LHCN-M2 (cell line): ENCODE results near the gene SMOC2. TPM values are rescaled to one million over a fixed set of nuclear protein-coding genes. Genes with fewer than 3 reads are reported as not detected.

Experiments used
- DNase-seq: peaks from one replicate; pipeline ENCODE4 v3.0.0-alpha.2; 2012; ENCODE audit warnings: low read depth
- total RNA-seq: library from RNA; depleted of rRNA; stranded (reverse); fragments of >200 nt; gene quantifications from 2 replicates; pipeline ENCODE4 v1.2.3, GENCODE V29; 2014

SMOC2 gene
- total RNA-seq, 1 experiment from 2014 or later: not detected

- no peak for DNase-seq
These were observed 183.6 kb downstream of the SMOC2 start for GRCh38 chr6:168624540-168624939.

GRCh38 chr6:168624948-168625347, 184.0 kb downstream of the SMOC2 start:
- no peak for DNase-seq

GRCh38 chr6:168625602-168626001, 184.6 kb downstream of the SMOC2 start:
- DNase-seq: no peak

GRCh38 chr6:168626046-168626602, 185.1 kb downstream of the SMOC2 start:
- DNase-seq: no peak

- DNase-seq: no peak
These were observed 186.7 kb downstream of the SMOC2 start for GRCh38 chr6:168627506-168628175.

- no peak for DNase-seq
These were observed 187.2 kb downstream of the SMOC2 start for GRCh38 chr6:168628176-168628553.

GRCh38 chr6:168628732-168629245, 187.8 kb downstream of the SMOC2 start:
- DNase-seq: no peak

GRCh38 chr6:168631564-168631963, 190.6 kb downstream of the SMOC2 start:
- DNase-seq: no peak

GRCh38 chr6:168632694-168633093, 191.7 kb downstream of the SMOC2 start:
- no peak for DNase-seq

- no peak for DNase-seq
These were observed 193.8 kb downstream of the SMOC2 start for GRCh38 chr6:168634541-168635328.

GRCh38 chr6:168636147-168637004, 195.4 kb downstream of the SMOC2 start:
- no peak for DNase-seq

- DNase-seq: no peak
These were observed 196.8 kb downstream of the SMOC2 start for GRCh38 chr6:168637834-168638233.

GRCh38 chr6:168638468-168639271, 197.7 kb downstream of the SMOC2 start:
- DNase-seq: no peak

- no peak for DNase-seq
These were observed 199.2 kb downstream of the SMOC2 start for GRCh38 chr6:168640181-168640580.

GRCh38 chr6:168640768-168641167, 199.8 kb downstream of the SMOC2 start:
- DNase-seq: no peak

- DNase-seq: no peak
These were observed 200.5 kb downstream of the SMOC2 start for GRCh38 chr6:168641446-168641845.

- no peak for DNase-seq
These were observed 202.4 kb downstream of the SMOC2 start for GRCh38 chr6:168643401-168643800.

- no peak for DNase-seq
These were observed 204.3 kb downstream of the SMOC2 start for GRCh38 chr6:168645326-168645725.

GRCh38 chr6:168647271-168647670, 206.3 kb downstream of the SMOC2 start:
- no peak for DNase-seq

- no peak for DNase-seq
These were observed 207.5 kb downstream of the SMOC2 start for GRCh38 chr6:168648240-168649125.
